MV-4-11 (cell line): ENCODE data around the gene FOXB1.

Experiments
- DNase-seq: peaks from one replicate; lab custom pipeline; 2025; lab: John Stamatoyannopoulos, UW

Gene FOXB1

GRCh38 chr15:60004009-60004845 lies at the start of gene FOXB1:
Gene FOXB1, plus strand, starts transcription at chr15:60004311. Its CDS starts 653 bp downstream, at chr15:60004964.
- no peak for DNase-seq

- DNase-seq, result no peak
Measured at GRCh38 chr15:59958288-59958687, 45.8 kb upstream of the FOXB1 start.

- no peak for DNase-seq
Measured at GRCh38 chr15:59960318-59960717, 43.8 kb upstream of the FOXB1 start.

GRCh38 chr15:59963322-59963721 lies 40.8 kb upstream of the FOXB1 start:
- DNase-seq, result no peak

GRCh38 chr15:59963925-59964324 lies 40.2 kb upstream of the FOXB1 start:
- DNase-seq, result no peak

- no peak for DNase-seq
Measured at GRCh38 chr15:59965741-59966140, 38.4 kb upstream of the FOXB1 start.

GRCh38 chr15:59966262-59966661 lies 37.8 kb upstream of the FOXB1 start:
- DNase-seq, result no peak

- DNase-seq, result no peak
Measured at GRCh38 chr15:59968314-59968713, 35.8 kb upstream of the FOXB1 start.

GRCh38 chr15:59972241-59972640 lies 31.9 kb upstream of the FOXB1 start:
- no peak for DNase-seq

GRCh38 chr15:59976480-59977271 lies 27.4 kb upstream of the FOXB1 start:
- peak; percentile 69 for DNase-seq

GRCh38 chr15:59991834-59992233 lies 12.3 kb upstream of the FOXB1 start:
- no peak for DNase-seq

GRCh38 chr15:59993041-59993750 lies 10.9 kb upstream of the FOXB1 start:
- no peak for DNase-seq

GRCh38 chr15:59993950-59994401 lies 10.1 kb upstream of the FOXB1 start:
- no peak for DNase-seq

GRCh38 chr15:59994526-59994887 lies 9.6 kb upstream of the FOXB1 start:
- no peak for DNase-seq

GRCh38 chr15:59994888-59995557 lies 9.1 kb upstream of the FOXB1 start:
- DNase-seq, result no peak

- no peak for DNase-seq
Measured at GRCh38 chr15:59995568-59996297, 8.4 kb upstream of the FOXB1 start.

- DNase-seq, result no peak
Measured at GRCh38 chr15:59996298-59997041, 7.6 kb upstream of the FOXB1 start.

GRCh38 chr15:59997070-59997701 lies 6.9 kb upstream of the FOXB1 start:
- DNase-seq, result no peak

- no peak for DNase-seq
Measured at GRCh38 chr15:59998305-59998949, 5.7 kb upstream of the FOXB1 start.
